Panc1 (cell line): Measurements from ENCODE around the gene FBN1.

ENCODE experiments used
- SIN3A ChIP-seq: IDR thresholded peaks from 2 replicates; pipeline ENCODE4 v1.6.1; 2012; ENCODE audit warnings: low read depth, mild to moderate bottlenecking, low read length, moderate library complexity, borderline replicate concordance; ENCODE audit not compliant: insufficient read depth
- TF ChIP-seq, protein P1 (sequence below): fragments of 450-650 bp; IDR thresholded peaks from 2 replicates; pipeline ENCODE4 v1.5.1; 2017; ENCODE audit warnings: mild to moderate bottlenecking

GRCh38 chr15:48619446-48619845 lies 26.1 kb downstream of the FBN1 start:
- TF ChIP-seq, protein P1, sequence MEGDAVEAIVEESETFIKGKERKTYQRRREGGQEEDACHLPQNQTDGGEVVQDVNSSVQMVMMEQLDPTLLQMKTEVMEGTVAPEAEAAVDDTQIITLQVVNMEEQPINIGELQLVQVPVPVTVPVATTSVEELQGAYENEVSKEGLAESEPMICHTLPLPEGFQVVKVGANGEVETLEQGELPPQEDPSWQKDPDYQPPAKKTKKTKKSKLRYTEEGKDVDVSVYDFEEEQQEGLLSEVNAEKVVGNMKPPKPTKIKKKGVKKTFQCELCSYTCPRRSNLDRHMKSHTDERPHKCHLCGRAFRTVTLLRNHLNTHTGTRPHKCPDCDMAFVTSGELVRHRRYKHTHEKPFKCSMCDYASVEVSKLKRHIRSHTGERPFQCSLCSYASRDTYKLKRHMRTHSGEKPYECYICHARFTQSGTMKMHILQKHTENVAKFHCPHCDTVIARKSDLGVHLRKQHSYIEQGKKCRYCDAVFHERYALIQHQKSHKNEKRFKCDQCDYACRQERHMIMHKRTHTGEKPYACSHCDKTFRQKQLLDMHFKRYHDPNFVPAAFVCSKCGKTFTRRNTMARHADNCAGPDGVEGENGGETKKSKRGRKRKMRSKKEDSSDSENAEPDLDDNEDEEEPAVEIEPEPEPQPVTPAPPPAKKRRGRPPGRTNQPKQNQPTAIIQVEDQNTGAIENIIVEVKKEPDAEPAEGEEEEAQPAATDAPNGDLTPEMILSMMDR, result no peak
- no peak for TF ChIP-seq SIN3A
